B cell (primary cell): ENCODE data around the gene HDAC10.

ENCODE experiments used
- CTCF ChIP-seq: fragments of 200-600 bp; IDR thresholded peaks from one replicate; pipeline ENCODE4 v1.8.0; 2022; ENCODE audit warnings: antibody characterized with exemption, mild to moderate bottlenecking
- EZH2 ChIP-seq: IDR thresholded peaks from 2 replicates; pipeline ENCODE4 v1.6.1; 2012; ENCODE audit warnings: borderline replicate concordance, low read depth, mild to moderate bottlenecking, moderate library complexity, low read length; ENCODE audit not compliant: insufficient read depth, poor library complexity, severe bottlenecking

- TF ChIP-seq CTCF (no peak), EZH2 (no peak)
Observed at GRCh38 chr22:50202130-50202666, 48.9 kb downstream of the HDAC10 start.
